SU-DHL-6 (cell line): ENCODE measurements around the gene FGFR2.

Experiments used
- CTCF ChIP-seq: fragments of 200-600 bp; sonication (generic); IDR thresholded peaks from one replicate; pipeline ENCODE4 v1.5.1; 2017; ENCODE audit warnings: antibody characterized with exemption, mild to moderate bottlenecking, low read length, moderate library complexity; ENCODE audit not compliant: insufficient read depth, poor library complexity, severe bottlenecking
- EZH2phosphoT487 ChIP-seq: fragments of 200-600 bp; sonication (generic), shearing (Covaris generic); conservative IDR thresholded peaks from 2 replicates; pipeline ENCODE4 v1.6.1; 2018; ENCODE audit warnings: mild to moderate bottlenecking, antibody characterized with exemption, low read length, moderate library complexity, mixed read lengths

- TF ChIP-seq CTCF, result no peak
- no peak for TF ChIP-seq EZH2phosphoT487
Measured at GRCh38 chr10:121484816-121485215, 113.4 kb downstream of the FGFR2 start.
